H9 (cell line): ENCODE data around the gene GSTM1. TPM values are rescaled to one million over a fixed set of nuclear protein-coding genes. Genes with fewer than 3 reads are reported as not detected.

Experiments
- DNase-seq: peaks from one replicate; pipeline ENCODE4 v3.0.0-alpha.2; 2017
- H2AFZ ChIP-seq: one replicate; pipeline ENCODE4 v1.6.1; 2013; ENCODE audit warnings: mild to moderate bottlenecking, low read length, control low read depth, moderate library complexity
- H2AK5ac ChIP-seq: 2 replicates; pipeline ENCODE4 v1.6.1; 2013; ENCODE audit warnings: low read length, control low read depth, mixed read lengths; ENCODE audit not compliant: insufficient read length
- H2BK120ac ChIP-seq: one replicate; pipeline ENCODE4 v1.6.1; 2013; ENCODE audit warnings: low read depth, mild to moderate bottlenecking, low read length, control low read depth, inconsistent platforms; ENCODE audit not compliant: poor library complexity, severe bottlenecking
- H2BK12ac ChIP-seq: 2 replicates; pipeline ENCODE4 v1.6.1; 2013; ENCODE audit warnings: low read length, control low read depth, mixed read lengths, low read depth; ENCODE audit not compliant: insufficient read length
- H2BK15ac ChIP-seq: 2 replicates; pipeline ENCODE4 v1.6.1; 2013; ENCODE audit warnings: low read depth, low read length, control low read depth
- H2BK20ac ChIP-seq: one replicate; pipeline ENCODE4 v1.6.1; 2013; ENCODE audit warnings: low read depth, mild to moderate bottlenecking, low read length, control low read depth, inconsistent platforms; ENCODE audit not compliant: poor library complexity, severe bottlenecking
- H2BK5ac ChIP-seq: 2 replicates; pipeline ENCODE4 v1.6.1; 2013; ENCODE audit warnings: low read length, control low read depth, mixed read lengths; ENCODE audit not compliant: insufficient read length
- H3K14ac ChIP-seq: 2 replicates; pipeline ENCODE4 v1.6.1; 2013; ENCODE audit warnings: low read length, control low read depth; ENCODE audit not compliant: insufficient read depth
- H3K18ac ChIP-seq: 2 replicates; pipeline ENCODE4 v1.6.1; 2013; ENCODE audit warnings: low read depth, mild to moderate bottlenecking, mixed read lengths, low read length, control low read depth; ENCODE audit not compliant: insufficient read length
- H3K23ac ChIP-seq: 2 replicates; pipeline ENCODE4 v1.6.1; 2013; ENCODE audit warnings: low read length, control low read depth, mixed read lengths, low read depth; ENCODE audit not compliant: insufficient read length
- H3K23me2 ChIP-seq: 2 replicates; pipeline ENCODE4 v1.6.1; 2013; ENCODE audit warnings: low read depth, mild to moderate bottlenecking, mixed read lengths, low read length, control low read depth; ENCODE audit not compliant: insufficient read length, poor library complexity, severe bottlenecking
- H3K27ac ChIP-seq: 2 replicates; pipeline ENCODE4 v1.5.1; 2013; ENCODE audit warnings: low read length, control low read depth, mixed read lengths, low read depth; ENCODE audit not compliant: insufficient read length
- H3K27me3 ChIP-seq: 2 replicates; pipeline ENCODE4 v1.6.1; 2013; ENCODE audit warnings: low read length, control low read depth, inconsistent platforms; ENCODE audit not compliant: insufficient read depth
- H3K4ac ChIP-seq: 2 replicates; pipeline ENCODE4 v1.6.1; 2013; ENCODE audit warnings: low read depth, mild to moderate bottlenecking, control low read depth, inconsistent platforms, low read length, moderate library complexity
- H3K4me1 ChIP-seq: 2 replicates; pipeline ENCODE4 v1.6.1; 2013; ENCODE audit warnings: low read length, control low read depth, inconsistent platforms; ENCODE audit not compliant: insufficient read depth
- H3K4me2 ChIP-seq: 2 replicates; pipeline ENCODE4 v1.6.1; 2013; ENCODE audit warnings: low read length, control low read depth, mixed read lengths; ENCODE audit not compliant: insufficient read length, insufficient read depth
- H3K56ac ChIP-seq: 2 replicates; pipeline ENCODE4 v1.6.1; 2013; ENCODE audit warnings: low read depth, mild to moderate bottlenecking, mixed read lengths, low read length, control low read depth; ENCODE audit not compliant: insufficient read length
- H3K79me1 ChIP-seq: 2 replicates; pipeline ENCODE4 v1.6.1; 2013; ENCODE audit warnings: low read depth, mild to moderate bottlenecking, moderate library complexity, low read length, control low read depth, inconsistent platforms; ENCODE audit not compliant: insufficient read depth, poor library complexity, severe bottlenecking
- H3K79me2 ChIP-seq: 2 replicates; pipeline ENCODE4 v1.6.1; 2013; ENCODE audit warnings: low read length, control low read depth, inconsistent platforms; ENCODE audit not compliant: insufficient read depth
- H3K9ac ChIP-seq: 2 replicates; pipeline ENCODE4 v1.6.1; 2013; ENCODE audit warnings: low read length, control low read depth, mixed read lengths; ENCODE audit not compliant: insufficient read length; ENCODE audit errors: extremely low read depth
- H3K9me3 ChIP-seq: one replicate; pipeline ENCODE4 v1.6.1; 2013; ENCODE audit warnings: low read depth, low read length, inconsistent platforms; ENCODE audit not compliant: control insufficient read depth
- H3T11ph ChIP-seq: one replicate; pipeline ENCODE4 v1.6.1; 2013; ENCODE audit warnings: mild to moderate bottlenecking, low read length, control low read depth, inconsistent platforms
- H4K20me1 ChIP-seq: one replicate; pipeline ENCODE4 v1.6.1; 2013; ENCODE audit not compliant: control insufficient read depth, insufficient read length, insufficient read depth
- H4K5ac ChIP-seq: 2 replicates; pipeline ENCODE4 v1.6.1; 2013; ENCODE audit warnings: low read depth, mild to moderate bottlenecking, mixed read lengths, low read length, control low read depth; ENCODE audit not compliant: insufficient read length
- H4K8ac ChIP-seq: replicated peaks from 2 replicates; pipeline ENCODE4 v1.6.1; 2013; ENCODE audit warnings: low read length, control low read depth, mixed read lengths, low read depth; ENCODE audit not compliant: insufficient read length
- H4K91ac ChIP-seq: 2 replicates; pipeline ENCODE4 v1.6.1; 2013; ENCODE audit warnings: low read depth, mild to moderate bottlenecking, moderate library complexity, mixed read lengths, low read length, control low read depth; ENCODE audit not compliant: insufficient read length
- H3K27ac Mint-ChIP-seq, 3 experiments: 2 replicates in 2 of 3; 3 replicates in 1 of 3; pipeline ENCODE4 v1.8.0; 2020 to 2021; ENCODE audit warnings: mixed read lengths in 3 of 3, mild to moderate bottlenecking in 1 of 3, moderate library complexity in 1 of 3
- H3K27me3 Mint-ChIP-seq: 2 replicates; pipeline ENCODE4 v1.8.0; 2021; ENCODE audit warnings: low read depth, mild to moderate bottlenecking, moderate library complexity, mixed read lengths
- H3K36me3 Mint-ChIP-seq, 3 experiments: 2 replicates in 2 of 3; 3 replicates in 1 of 3; pipeline ENCODE4 v1.8.0; 2020 to 2021; ENCODE audit warnings: low read depth in 3 of 3, mixed read lengths in 3 of 3; ENCODE audit not compliant: insufficient read depth in 1 of 3
- H3K4me1 Mint-ChIP-seq, 2 experiments: 2 replicates each; pipeline ENCODE4 v1.8.0; 2020; ENCODE audit warnings: mixed read lengths in 2 of 2
- H3K4me3 Mint-ChIP-seq, 2 experiments: 2 replicates in 1 of 2; 3 replicates in 1 of 2; pipeline ENCODE4 v1.8.0; 2020 to 2021; ENCODE audit warnings: mild to moderate bottlenecking in 2 of 2, mixed read lengths in 2 of 2, moderate library complexity in 1 of 2
- H3K9me3 Mint-ChIP-seq, 2 experiments: 2 replicates in 1 of 2; 3 replicates in 1 of 2; pipeline ENCODE4 v1.8.0; 2020; ENCODE audit warnings: mild to moderate bottlenecking in 2 of 2, mixed read lengths in 2 of 2, moderate library complexity in 1 of 2
- CTCF ChIP-seq: fragments of 200-600 bp; sonication (generic); conservative IDR thresholded peaks from 3 replicates; pipeline ENCODE4 v1.8.0; 2021; ENCODE audit warnings: antibody characterized with exemption, mild to moderate bottlenecking
- WGBS: extraction: QIAGEN DNeasy Blood & Tissue Kit; methylation state at CpG from one replicate; pipeline ENCODE4 v1.1.7; 2013; ENCODE audit warnings: missing lambda C conversion rate, low lambda C conversion rate, mixed read lengths; ENCODE audit not compliant: insufficient read length; ENCODE audit errors: extremely low coverage; 5-methylcytosine and 5-hydroxymethylcytosine counted together
- total RNA-seq: library from RNA; stranded (reverse); gene quantifications from 2 replicates; pipeline ENCODE4 v1.2.1, GENCODE V29; 2021

GSTM1 gene
- total RNA-seq, 1 experiment from 2014 or later = 19.5 TPM

GRCh38 chr1:109653306-109653705, 34.3 kb upstream of the GSTM1 start:
- H3K27ac Mint-ChIP-seq = no peak overlapping the region
- no peaks in the 10 kb centered on the region for H3K4me1 ChIP-seq
- no peaks in the 10 kb centered on the region for H4K20me1 ChIP-seq
- no peak overlapping the region for H3T11ph ChIP-seq
- H3K23ac ChIP-seq = no peak overlapping the region
- no peak overlapping the region for H3K4me2 ChIP-seq
- H3K4me3 Mint-ChIP-seq = no peak overlapping the region
- H2BK5ac ChIP-seq = no peak overlapping the region
- H2BK12ac ChIP-seq = no peak overlapping the region
- H3K23me2 ChIP-seq = peaks cover 4% of the 10 kb centered on the region
- peaks cover 42% of the 10 kb centered on the region for H3K27me3 Mint-ChIP-seq
- H3K27ac ChIP-seq = no peak overlapping the region
- no peak overlapping the region for H2BK120ac ChIP-seq
- H3K9me3 Mint-ChIP-seq = no peaks in the 10 kb centered on the region
- peaks cover 5 to 14% of the 10 kb centered on the region in 2 experiments; a peak in 3 of 4 replicates for H3K4me1 Mint-ChIP-seq
- TF ChIP-seq CTCF = no peak
- H3K36me3 Mint-ChIP-seq = no peaks in the 10 kb centered on the region; a peak in 1 of 7 replicates
- no peak overlapping the region for H4K91ac ChIP-seq
- no peak overlapping the region for H2BK20ac ChIP-seq
- no peak overlapping the region for H3K18ac ChIP-seq
- H3K27me3 ChIP-seq = no peaks in the 10 kb centered on the region
- H4K5ac ChIP-seq = no peak overlapping the region
- H3K14ac ChIP-seq = no peak overlapping the region
- no peak overlapping the region for H2BK15ac ChIP-seq
- no peak overlapping the region for H2AK5ac ChIP-seq
- H4K8ac ChIP-seq = no peak overlapping the region
- H3K4ac ChIP-seq = no peak overlapping the region
- H3K56ac ChIP-seq = no peak overlapping the region
- H3K79me2 ChIP-seq = no peaks in the 10 kb centered on the region
- no peak for DNase-seq
- no peak overlapping the region for H3K9ac ChIP-seq
- no CpG with 5 or more reads among the region's 2 CpGs for WGBS
- H3K9me3 ChIP-seq = no peaks in the 10 kb centered on the region
- no peak overlapping the region for H2AFZ ChIP-seq
- H3K79me1 ChIP-seq = no peaks in the 10 kb centered on the region
